HL-60 (cell line): ENCODE data around the gene CHRNE.

Source experiments
- DNase-seq, 2 experiments: peaks; one replicate each; pipeline ENCODE4 v3.0.0-alpha.2; 2010 to 2020; ENCODE audit warnings: low read depth in 1 of 2, low spot score in 1 of 2
- H3K27ac ChIP-seq: fragments of 250-450 bp; sonication (Bioruptor Pico); replicated peaks from 2 replicates; pipeline ENCODE4 v1.5.1; 2020; ENCODE audit warnings: mild to moderate bottlenecking, moderate library complexity
- H3K27me3 ChIP-seq: fragments of 250-450 bp; sonication (Bioruptor Pico); 2 replicates; pipeline ENCODE4 v1.5.1; 2021; ENCODE audit warnings: mild to moderate bottlenecking, moderate library complexity; ENCODE audit not compliant: insufficient read depth, poor library complexity, severe bottlenecking
- H3K4me3 ChIP-seq: replicated peaks from 2 replicates; pipeline ENCODE4 v1.5.1; 2011; ENCODE audit warnings: mild to moderate bottlenecking, control low read depth, low read length; ENCODE audit not compliant: insufficient read depth
- GABPA ChIP-seq: IDR thresholded peaks from 2 replicates; pipeline ENCODE4 v1.6.1; 2012; ENCODE audit warnings: low read depth
- POLR2AphosphoS5 ChIP-seq: IDR thresholded peaks from 2 replicates; pipeline ENCODE4 v1.6.1; 2012; ENCODE audit warnings: low read depth
- SPI1 ChIP-seq: IDR thresholded peaks from 2 replicates; pipeline ENCODE4 v1.6.1; 2012; ENCODE audit warnings: low read depth, mild to moderate bottlenecking, borderline replicate concordance
- TF ChIP-seq, protein P1 (sequence below): IDR thresholded peaks from 2 replicates; pipeline ENCODE4 v1.6.1; 2012; ENCODE audit warnings: low read depth; ENCODE audit not compliant: insufficient replicate concordance
- TF ChIP-seq, protein P2 (sequence below): IDR thresholded peaks from one replicate; pipeline ENCODE4 v1.5.1; 2011; ENCODE audit warnings: low read length, control low read depth, inconsistent platforms; ENCODE audit not compliant: insufficient read depth

The CHRNE gene

DNA sequence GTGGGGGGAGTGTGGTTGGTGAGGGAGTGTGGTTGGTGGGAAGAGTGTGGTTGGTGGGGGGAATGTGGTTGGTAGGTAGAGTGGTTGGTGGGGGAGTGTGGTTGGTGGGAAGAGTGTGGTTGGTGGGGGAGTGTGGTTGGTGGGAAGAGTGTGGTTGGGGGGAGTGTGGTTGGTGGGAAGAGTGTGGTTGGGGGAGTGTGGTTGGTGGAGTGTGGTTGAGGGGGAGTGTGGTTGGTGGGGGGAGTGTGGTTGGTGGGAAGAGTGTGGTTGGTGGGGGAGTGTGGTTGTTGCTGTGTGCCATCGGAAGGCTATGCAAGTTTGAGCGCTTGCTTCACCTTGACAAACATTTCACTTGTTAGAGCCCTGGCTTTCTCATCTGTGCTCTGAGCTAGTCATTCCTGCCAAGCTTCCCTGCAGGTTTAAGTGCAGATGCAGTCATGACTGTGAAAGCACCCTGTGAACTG lies 49.7 kb downstream of the CHRNE start:
- TF ChIP-seq POLR2AphosphoS5, result peak; percentile 34; the same call in 1 of the 2 replicates
- TF ChIP-seq, protein P1, sequence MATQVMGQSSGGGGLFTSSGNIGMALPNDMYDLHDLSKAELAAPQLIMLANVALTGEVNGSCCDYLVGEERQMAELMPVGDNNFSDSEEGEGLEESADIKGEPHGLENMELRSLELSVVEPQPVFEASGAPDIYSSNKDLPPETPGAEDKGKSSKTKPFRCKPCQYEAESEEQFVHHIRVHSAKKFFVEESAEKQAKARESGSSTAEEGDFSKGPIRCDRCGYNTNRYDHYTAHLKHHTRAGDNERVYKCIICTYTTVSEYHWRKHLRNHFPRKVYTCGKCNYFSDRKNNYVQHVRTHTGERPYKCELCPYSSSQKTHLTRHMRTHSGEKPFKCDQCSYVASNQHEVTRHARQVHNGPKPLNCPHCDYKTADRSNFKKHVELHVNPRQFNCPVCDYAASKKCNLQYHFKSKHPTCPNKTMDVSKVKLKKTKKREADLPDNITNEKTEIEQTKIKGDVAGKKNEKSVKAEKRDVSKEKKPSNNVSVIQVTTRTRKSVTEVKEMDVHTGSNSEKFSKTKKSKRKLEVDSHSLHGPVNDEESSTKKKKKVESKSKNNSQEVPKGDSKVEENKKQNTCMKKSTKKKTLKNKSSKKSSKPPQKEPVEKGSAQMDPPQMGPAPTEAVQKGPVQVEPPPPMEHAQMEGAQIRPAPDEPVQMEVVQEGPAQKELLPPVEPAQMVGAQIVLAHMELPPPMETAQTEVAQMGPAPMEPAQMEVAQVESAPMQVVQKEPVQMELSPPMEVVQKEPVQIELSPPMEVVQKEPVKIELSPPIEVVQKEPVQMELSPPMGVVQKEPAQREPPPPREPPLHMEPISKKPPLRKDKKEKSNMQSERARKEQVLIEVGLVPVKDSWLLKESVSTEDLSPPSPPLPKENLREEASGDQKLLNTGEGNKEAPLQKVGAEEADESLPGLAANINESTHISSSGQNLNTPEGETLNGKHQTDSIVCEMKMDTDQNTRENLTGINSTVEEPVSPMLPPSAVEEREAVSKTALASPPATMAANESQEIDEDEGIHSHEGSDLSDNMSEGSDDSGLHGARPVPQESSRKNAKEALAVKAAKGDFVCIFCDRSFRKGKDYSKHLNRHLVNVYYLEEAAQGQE, result no peak
- Histone ChIP-seq H3K27me3 (no peaks in the 10 kb centered on the region), H3K4me3 (no peak overlapping the region), H3K27ac (no peak overlapping the region)
- DNase-seq, result no peak

DNA sequence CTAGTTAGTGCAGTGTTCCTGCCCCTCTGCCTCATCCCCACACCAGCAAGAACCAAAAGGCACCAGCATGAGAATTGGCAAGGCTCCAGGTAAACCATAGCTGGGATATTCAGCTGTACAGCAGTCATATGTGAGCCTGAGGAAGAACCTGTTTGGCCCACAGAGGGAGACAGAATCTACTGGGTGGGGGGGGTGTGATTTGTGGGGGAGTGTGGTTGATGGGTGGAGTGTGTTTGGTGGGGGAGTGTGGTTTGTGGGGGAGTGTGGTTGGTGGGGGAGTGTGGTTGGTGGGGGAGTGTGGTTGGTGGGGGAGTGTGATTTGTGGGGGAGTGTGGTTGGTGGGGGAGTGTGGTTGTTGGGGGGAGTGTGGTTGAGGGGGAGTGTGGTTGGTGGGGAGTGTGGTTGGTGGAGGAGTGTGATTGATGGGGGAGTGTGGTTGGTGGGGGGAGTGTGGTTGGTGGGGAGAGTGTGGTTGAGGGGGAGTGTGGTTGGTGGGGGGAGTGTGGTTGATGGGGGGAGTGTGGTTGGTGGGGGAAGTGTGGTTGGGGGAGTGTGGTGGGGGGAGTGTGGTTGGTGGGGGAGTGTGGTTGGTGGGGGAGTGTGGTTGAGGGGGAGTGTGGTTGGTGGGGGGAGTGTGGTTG lies 50.2 kb downstream of the CHRNE start:
- Histone ChIP-seq H3K4me3 (no peak overlapping the region), H3K27ac (no peak overlapping the region), H3K27me3 (no peaks in the 10 kb centered on the region)
- DNase-seq, result no peak
- TF ChIP-seq GABPA, result no peak
- TF ChIP-seq POLR2AphosphoS5, result no peak
- no peak for TF ChIP-seq SPI1
- TF ChIP-seq, protein P2, sequence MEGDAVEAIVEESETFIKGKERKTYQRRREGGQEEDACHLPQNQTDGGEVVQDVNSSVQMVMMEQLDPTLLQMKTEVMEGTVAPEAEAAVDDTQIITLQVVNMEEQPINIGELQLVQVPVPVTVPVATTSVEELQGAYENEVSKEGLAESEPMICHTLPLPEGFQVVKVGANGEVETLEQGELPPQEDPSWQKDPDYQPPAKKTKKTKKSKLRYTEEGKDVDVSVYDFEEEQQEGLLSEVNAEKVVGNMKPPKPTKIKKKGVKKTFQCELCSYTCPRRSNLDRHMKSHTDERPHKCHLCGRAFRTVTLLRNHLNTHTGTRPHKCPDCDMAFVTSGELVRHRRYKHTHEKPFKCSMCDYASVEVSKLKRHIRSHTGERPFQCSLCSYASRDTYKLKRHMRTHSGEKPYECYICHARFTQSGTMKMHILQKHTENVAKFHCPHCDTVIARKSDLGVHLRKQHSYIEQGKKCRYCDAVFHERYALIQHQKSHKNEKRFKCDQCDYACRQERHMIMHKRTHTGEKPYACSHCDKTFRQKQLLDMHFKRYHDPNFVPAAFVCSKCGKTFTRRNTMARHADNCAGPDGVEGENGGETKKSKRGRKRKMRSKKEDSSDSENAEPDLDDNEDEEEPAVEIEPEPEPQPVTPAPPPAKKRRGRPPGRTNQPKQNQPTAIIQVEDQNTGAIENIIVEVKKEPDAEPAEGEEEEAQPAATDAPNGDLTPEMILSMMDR, result no peak
- TF ChIP-seq, protein P1, result no peak

DNA sequence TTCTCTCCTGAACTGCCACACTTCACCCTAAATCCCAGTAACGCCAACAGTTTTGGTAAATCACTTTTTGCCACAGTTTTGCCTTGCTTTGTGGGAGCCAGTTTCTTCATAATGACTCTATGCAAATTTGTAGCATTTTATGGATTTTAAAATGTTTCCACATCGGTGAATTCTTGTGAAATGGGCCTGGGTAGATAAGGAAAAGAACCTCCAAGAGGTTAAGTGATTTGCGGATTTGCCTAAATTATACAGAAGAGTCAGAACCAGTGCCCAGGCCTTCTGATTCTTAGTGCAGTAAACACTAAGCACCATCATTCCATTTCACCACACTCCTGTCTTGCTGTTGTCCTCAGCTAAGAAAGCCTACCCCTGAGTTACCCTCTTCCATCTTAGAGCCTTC lies 51.8 kb downstream of the CHRNE start:
- no peak for TF ChIP-seq GABPA
- TF ChIP-seq SPI1, result no peak
- TF ChIP-seq POLR2AphosphoS5, result no peak
- TF ChIP-seq, protein P2, result no peak
- TF ChIP-seq, protein P1, result no peak
- no peak for DNase-seq
- Histone ChIP-seq H3K27ac (no peak overlapping the region), H3K27me3 (no peaks in the 10 kb centered on the region), H3K4me3 (no peak overlapping the region)
